ENCODE results near the gene AUTS2.

Gene AUTS2

GRCh38 chr7:69882269-69882668 lies 284.0 kb downstream of the AUTS2 start:
- DNase-seq: no peak

GRCh38 chr7:69883399-69883891 lies 285.2 kb downstream of the AUTS2 start:
- DNase-seq: no peak

DNA sequence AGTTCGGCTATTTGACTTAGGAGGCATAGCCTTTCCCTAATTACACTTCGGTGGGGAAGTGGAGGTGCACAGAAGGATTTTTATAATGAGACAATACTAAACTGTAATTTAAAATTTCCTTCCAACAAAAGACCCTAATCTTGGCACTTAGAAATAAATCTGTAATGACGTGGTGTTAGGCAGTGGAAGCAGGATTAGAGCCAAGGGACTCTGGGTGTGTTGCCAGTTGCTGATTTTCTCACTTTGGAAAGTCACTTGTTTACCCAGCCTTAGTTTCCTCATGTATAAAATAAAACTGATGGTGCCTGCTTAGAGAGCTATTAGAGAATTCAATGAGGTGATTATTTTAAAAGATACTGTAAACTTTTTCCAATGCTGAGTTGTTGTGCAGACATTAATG lies 287.2 kb downstream of the AUTS2 start:
- DNase-seq: no peak

- DNase-seq: no peak
Observed at GRCh38 chr7:69889338-69889975, 291.2 kb downstream of the AUTS2 start.

GRCh38 chr7:69889976-69890351 lies 291.7 kb downstream of the AUTS2 start:
- no peak for DNase-seq

GRCh38 chr7:69892790-69893189 lies 294.5 kb downstream of the AUTS2 start:
- no peak for DNase-seq

DNA sequence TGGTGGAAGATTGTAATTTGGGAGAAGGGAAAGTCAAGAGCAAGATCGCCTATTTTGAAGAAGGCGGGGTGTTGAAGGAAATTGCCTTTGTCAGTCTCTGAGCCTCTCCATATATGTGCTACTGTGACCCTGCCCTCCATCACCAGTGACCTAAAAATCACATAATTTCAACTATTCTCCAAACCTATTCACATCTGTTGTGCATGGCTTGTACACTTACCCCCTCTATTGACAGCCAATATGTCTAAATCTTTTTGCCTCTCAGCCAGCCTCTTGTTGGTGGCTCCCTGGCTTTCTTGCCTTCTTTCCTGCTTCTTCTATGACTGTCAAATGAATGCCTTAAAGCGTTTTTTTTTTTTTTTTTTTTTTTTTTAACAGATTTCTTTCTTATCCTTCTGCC lies 295.6 kb downstream of the AUTS2 start:
- peak in 1 of 51 donors; percentile 37 for DNase-seq

GRCh38 chr7:69895446-69895845 lies 297.2 kb downstream of the AUTS2 start:
- no peak for DNase-seq

DNA sequence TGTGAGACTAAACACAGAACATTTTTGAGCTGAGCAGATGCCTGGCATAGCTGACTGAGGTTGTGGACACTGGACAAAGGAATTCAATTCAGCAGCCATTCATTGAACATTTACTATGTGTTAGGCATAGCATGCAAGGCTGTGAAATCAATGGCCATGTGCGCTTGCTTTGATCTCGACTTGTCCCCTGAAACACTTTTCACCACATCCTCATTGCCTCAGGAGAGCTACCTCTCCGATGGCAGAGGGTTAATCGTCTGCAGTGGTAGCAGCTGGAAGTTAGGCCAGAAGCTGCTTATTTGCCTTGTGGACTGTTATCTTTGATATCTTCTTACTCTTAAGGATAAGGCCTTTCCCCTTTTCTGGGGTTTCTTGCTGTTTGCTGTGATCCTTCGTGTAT lies 297.8 kb downstream of the AUTS2 start:
- no peak for DNase-seq

- DNase-seq: no peak
Observed at GRCh38 chr7:69898189-69898588, 299.9 kb downstream of the AUTS2 start.

- DNase-seq: no peak
Observed at GRCh38 chr7:69903410-69903809, 305.1 kb downstream of the AUTS2 start.

DNA sequence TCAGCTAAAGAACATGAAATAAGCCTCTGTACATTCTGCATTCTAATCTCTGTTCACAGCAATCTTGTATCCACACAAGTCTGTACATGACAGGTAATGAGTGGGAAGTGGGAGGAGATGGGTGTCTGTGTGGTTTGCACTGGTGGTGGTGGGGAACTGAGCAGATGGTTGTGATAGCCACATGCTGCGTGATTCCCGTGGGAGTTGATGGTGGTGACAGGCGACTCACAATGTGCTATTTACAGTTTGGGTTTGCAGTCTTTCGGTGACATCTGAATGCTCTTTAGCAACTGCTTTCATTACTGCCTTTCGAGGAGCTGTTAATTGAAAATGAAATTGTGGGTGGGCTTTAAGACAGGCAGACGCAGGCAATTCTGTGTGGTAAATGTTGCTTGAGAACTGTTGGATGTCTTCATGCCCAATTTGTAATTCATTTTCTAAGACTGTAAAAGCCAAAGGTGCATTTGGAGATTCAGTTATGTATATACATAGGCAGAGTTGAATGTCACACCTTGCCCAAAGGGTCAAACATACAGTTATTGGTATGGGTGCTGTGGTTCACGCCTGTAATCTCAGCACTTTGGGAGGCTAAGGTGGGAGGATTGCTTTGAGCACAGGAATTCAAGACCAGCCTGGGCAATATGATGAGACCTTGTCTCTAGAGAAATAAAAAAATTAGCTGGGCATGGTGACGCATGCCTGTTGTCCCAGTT lies 308.2 kb downstream of the AUTS2 start:
- DNase-seq: peak in 2 of 51 donors; percentile 20 to 43

GRCh38 chr7:69907720-69908119 lies 309.4 kb downstream of the AUTS2 start:
- no peak for DNase-seq

DNA sequence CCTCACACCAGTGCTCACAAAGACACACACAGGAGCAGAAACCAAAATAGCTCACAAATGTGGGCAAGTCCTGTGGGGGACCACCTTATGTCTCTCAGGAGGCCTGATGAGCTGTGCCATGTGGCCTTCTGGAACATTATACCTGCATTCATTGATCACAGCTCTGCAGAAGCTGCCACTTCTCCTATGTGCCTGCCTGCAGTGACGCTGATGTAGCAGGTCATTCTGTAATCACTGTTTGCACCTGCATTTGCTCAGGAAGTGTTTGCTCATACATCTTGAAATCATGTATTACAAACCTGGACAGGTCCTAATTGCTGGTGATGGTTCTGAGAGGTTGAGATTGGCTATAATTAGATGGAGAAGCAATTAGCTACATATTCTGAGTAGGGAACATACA lies 310.2 kb downstream of the AUTS2 start:
- no peak for DNase-seq

- no peak for DNase-seq
Observed at GRCh38 chr7:69910150-69910549, 311.9 kb downstream of the AUTS2 start.

DNA sequence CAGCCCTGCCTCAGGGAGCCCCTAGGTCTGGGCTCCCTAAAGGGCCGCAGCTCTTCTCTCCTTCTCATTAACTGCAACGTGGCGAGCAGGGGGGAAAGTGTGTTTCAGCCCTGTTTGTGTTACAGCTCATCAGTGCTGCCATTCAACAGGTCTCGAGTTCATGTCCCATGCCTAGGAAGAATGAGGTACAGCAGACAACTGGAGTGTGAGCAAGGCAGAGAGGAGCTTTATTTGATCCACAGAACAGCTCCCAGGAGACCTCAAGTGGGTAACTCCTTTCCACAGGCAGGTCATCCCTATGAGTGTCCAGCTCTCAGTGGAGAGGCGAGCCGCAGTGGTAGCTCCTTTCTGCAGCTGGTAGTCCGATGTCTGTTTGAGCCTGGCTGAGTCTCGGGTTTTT lies 313.1 kb downstream of the AUTS2 start:
- DNase-seq: no peak

DNA sequence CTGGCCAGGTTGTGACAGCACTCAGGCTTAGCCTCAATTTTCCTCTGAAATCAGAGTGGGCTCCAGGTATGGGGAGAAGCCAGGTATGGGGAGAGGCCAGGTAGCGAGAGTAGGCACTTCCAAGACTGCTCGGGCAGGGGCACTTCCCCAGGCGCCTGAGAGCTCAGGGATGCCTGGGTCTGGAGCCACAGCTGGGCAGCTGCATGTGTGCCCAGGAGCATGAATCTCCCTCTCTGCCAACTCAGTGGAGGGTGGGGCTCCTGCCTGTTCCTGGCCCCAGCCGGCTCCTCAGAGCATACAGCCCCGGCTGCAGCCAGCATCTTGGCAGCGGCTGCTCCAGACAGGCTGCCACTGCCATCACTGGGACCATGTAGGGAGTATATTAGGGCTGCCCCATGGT lies 313.9 kb downstream of the AUTS2 start:
- DNase-seq: no peak

- no peak for DNase-seq
Observed at GRCh38 chr7:69912846-69913245, 314.6 kb downstream of the AUTS2 start.

GRCh38 chr7:69919426-69920111 lies 321.3 kb downstream of the AUTS2 start:
- DNase-seq: no peak

DNA sequence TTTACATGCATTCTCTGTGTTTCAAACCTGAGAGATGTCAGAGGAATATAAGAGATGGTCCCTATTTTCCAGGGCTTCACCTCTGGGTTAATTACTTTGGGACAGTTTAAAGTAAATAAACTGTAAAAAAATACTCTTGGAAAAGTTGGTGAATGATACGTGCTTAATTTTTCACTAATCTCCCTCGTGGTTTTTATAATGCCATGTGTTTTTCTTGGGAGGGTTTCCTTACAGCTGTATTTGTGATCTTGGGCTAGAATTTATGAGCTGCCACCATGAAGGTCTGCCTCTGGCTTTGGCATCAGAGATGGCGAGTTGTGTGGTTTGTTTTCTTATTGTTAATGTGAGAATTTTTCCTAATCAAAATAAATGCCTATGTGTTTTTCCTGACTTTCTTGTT lies 322.5 kb downstream of the AUTS2 start:
- DNase-seq: no peak

DNA sequence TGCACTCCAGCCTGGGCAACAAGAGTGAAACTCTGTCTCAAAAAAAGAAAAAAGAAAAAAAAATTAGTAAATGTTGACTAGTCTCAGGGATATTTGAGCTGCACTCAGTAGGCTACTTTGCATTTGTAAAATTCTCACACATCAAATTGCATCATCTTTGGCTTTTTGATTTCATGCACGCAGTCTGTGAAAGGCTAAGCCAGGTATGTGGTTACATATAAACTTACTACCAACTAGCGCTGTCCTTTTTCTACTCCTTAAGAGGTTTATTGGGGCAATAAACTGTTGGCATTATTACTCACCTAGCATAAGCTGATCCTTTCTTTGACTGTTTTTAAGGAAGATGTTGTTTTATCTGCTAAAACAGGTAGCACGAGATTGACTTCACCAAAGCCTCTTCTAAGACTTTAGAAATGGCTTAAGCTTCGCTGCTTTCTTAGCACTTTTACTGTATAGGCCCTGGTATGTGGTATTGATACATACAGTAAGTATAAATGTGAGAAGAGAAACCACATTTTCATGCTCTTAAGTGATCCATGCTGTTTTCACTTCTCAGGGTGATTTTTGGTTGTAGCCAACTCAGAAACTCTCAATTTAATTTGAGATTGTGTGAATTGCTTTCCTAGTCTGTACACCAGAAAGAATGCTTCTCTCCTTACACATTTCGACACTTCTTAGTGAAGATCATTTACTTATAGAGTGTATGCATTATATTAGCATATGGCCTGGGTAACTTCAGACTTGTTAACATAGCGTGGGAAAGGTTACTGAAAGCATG lies 323.9 kb downstream of the AUTS2 start:
- DNase-seq: no peak

GRCh38 chr7:69927461-69927860 lies 329.2 kb downstream of the AUTS2 start:
- DNase-seq: no peak

Measured in hypothalamus (tissue), 51 donors.